Activated CD8-positive, alpha-beta memory T cell treated with anti-CD3 and anti-CD28 coated beads, Interleukin-2, amount 10 ng/mL, durations not matched to agents 7 days and 5 days (primary cell): ENCODE results near the gene WDFY3. TPM values are rescaled to one million over a fixed set of nuclear protein-coding genes. Genes with fewer than 3 reads are reported as not detected.
"Not testable (repeated sequence)": the region's sequence is repeated elsewhere in the genome, so short reads cannot be mapped to it uniquely, and the experiment has no call there.

Experiments used
- ATAC-seq: fragments of 150-1000 bp; cut with Tn5 transposase; one replicate; pipeline ENCODE4 v1.10.0; 2021; ENCODE audit warnings: moderate library complexity
- CTCF ChIA-PET: fragments of 350-600 bp; sonication (Branson Sonifier 250); formaldehyde crosslinking; loops from one replicate; lab custom pipeline; 2021; ENCODE audit warnings: antibody characterized with exemption; lab: Charles Lee
- DNase-seq: peaks from one replicate; pipeline ENCODE4 v3.0.0-alpha.2; 2020
- H3K27ac Mint-ChIP-seq: one replicate; pipeline ENCODE4 v1.8.0; 2021; ENCODE audit warnings: mild to moderate bottlenecking, mixed read lengths
- H3K27me3 Mint-ChIP-seq: one replicate; pipeline ENCODE4 v1.8.0; 2021; ENCODE audit warnings: mixed read lengths
- H3K36me3 Mint-ChIP-seq: one replicate; pipeline ENCODE4 v1.8.0; 2021; ENCODE audit warnings: mild to moderate bottlenecking, mixed read lengths
- H3K4me1 Mint-ChIP-seq: one replicate; pipeline ENCODE4 v1.8.0; 2021; ENCODE audit warnings: mixed read lengths
- H3K4me3 Mint-ChIP-seq: one replicate; pipeline ENCODE4 v1.8.0; 2021; ENCODE audit warnings: mild to moderate bottlenecking, moderate library complexity, mixed read lengths
- H3K9me3 Mint-ChIP-seq: one replicate; pipeline ENCODE4 v1.8.0; 2022; ENCODE audit warnings: low read depth, mixed read lengths
- total RNA-seq, 2 experiments: library from RNA; stranded (reverse); gene quantifications; one replicate each; pipeline ENCODE4 v1.2.3, GENCODE V29; 2021

The WDFY3 gene
- total RNA-seq, 2 experiments from 2014 or later, result 0.09 to 0.66 TPM

DNA sequence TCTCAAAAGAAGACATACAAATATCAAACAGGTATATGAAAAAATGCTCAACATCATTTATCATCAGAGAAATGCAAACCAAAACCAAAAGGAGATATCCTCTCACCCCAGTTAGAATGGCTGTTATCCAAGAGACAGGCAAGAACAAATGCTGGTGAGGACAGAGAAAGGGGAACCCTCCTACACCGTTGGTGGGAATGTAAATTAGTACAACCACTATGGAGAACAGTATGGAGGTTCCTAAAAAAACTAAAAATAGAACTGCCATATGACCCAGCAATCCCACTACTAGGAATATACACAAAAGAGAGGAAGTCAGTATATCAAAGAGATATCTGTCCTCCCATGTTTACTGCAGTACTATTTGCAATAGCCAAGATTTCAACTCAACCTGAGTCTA lies 300.1 kb downstream of the WDFY3 start:
- H3K9me3 Mint-ChIP-seq, result no peaks in the 10 kb centered on the region
- DNase-seq, result no peak
- peaks cover 5% of the 10 kb centered on the region for H3K27me3 Mint-ChIP-seq
- H3K4me3 Mint-ChIP-seq, result no peak overlapping the region
- CTCF ChIA-PET, result no interaction called here
- H3K36me3 Mint-ChIP-seq, result no peaks in the 10 kb centered on the region
- no peak overlapping the region for H3K27ac Mint-ChIP-seq
- no peak for ATAC-seq
- no peaks in the 10 kb centered on the region for H3K4me1 Mint-ChIP-seq

DNA sequence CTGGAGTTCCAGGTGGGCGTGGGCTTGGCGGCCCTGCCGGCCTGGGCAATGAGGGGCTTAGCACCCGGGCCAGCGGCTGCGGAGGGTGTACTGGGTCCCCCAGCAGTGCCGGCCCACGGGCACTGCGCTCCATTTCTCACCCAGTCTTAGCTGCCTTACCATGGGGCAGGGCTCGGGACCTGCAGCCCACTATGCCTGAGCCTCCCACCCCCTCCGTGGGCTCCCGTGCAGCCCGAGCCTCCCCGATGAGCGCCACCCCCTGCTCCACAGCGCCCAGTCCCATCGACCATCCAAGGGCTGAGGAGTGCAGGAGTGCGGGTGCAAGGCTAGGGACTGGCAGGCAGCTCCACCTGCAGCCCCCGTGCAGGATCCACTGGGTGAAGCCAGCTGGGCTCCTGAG lies 301.7 kb downstream of the WDFY3 start:
- H3K36me3 Mint-ChIP-seq, CTCF ChIA-PET, H3K27me3 Mint-ChIP-seq, DNase-seq, H3K4me3 Mint-ChIP-seq, H3K9me3 Mint-ChIP-seq, ATAC-seq, H3K4me1 Mint-ChIP-seq, H3K27ac Mint-ChIP-seq: not testable (repeated sequence)

DNA sequence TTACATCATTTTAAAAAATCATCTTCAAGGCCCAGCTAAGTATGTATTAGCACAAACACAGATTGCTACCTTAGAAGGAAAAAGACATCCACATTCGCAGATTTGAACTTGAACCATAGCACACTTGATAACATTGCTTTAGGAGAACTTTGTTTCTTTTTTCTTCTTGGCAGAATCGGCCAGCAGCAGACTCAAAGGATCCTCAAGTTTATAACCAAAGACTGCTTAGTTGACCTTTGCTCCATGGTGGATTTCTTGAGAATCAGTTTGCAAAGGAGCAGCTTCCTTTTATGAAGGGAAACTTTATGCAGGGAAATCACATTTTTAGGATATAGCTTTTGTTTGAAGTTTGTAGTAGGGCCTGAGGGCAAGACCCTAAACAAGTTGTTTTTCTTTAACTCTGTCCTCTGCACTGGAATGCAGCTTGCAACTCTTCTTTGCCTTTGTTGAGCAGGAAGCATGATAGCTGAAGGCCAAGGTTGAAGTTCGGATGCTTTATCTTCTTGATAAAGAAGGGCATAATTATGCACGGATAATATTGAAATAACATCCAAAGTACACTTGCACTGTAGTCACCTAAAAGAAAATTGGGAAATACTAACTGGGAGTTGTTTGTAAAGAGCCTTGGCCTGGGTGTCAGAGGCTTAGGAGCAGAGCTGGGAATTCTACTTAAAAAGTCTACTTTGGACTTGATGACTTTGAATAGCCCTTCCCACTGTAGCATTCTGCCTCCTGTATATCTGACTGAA lies 305.1 kb downstream of the WDFY3 start:
- Mint-ChIP-seq H3K4me1 (no peaks in the 10 kb centered on the region), H3K4me3 (no peak overlapping the region), H3K36me3 (no peaks in the 10 kb centered on the region), H3K27me3 (peaks cover 1% of the 10 kb centered on the region), H3K27ac (no peak overlapping the region), H3K9me3 (peaks cover 2% of the 10 kb centered on the region)
- no peak for ATAC-seq
- no peak for DNase-seq
- CTCF ChIA-PET, result no interaction called here

DNA sequence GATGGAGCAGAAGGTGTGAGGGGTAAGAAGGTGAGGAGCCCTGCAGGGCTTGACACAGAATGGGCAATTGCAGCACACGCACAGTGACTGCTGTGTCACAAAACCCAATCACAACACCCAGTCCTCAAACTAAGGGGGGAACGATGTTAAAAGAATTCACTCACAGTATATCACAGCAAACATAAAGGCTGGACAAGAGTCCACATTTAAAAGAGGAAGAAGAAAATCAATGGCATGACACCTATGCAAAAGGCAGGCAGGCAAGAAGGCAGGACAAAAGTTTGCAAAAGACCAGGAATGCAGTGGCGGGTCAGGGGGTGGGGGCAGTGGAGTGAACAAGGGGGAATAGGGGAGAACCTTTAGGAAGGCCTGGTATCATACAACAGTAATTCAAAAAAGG lies 305.9 kb downstream of the WDFY3 start:
- CTCF ChIA-PET, result no interaction called here

DNA sequence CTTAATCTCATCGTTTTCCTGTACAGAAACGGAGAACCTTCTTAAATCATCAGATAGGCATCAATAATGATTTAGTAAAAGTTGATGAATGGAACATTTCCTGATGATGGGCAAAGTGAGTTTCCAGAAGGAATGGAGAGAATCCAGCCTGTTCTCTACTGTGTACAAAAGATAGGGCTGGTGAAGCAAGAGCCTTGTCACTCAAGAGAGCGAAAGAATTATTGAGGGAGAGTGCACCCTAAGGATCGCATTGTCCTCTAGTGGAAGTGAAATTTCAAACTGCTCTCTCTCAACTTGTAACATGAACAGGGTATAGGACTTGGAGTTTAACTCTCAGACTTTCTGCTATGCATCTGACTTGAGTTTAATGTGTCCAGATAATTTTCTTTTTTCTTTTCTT lies 314.0 kb downstream of the WDFY3 start:
- Mint-ChIP-seq H3K27me3 (no peaks in the 10 kb centered on the region), H3K36me3 (no peaks in the 10 kb centered on the region), H3K27ac (no peak overlapping the region), H3K4me3 (no peak overlapping the region), H3K4me1 (no peaks in the 10 kb centered on the region), H3K9me3 (peaks cover 2% of the 10 kb centered on the region)
- CTCF ChIA-PET, result no interaction called here
- DNase-seq, result no peak
- ATAC-seq, result no peak

More for the DNA sequence above, 305.9 kb downstream of the WDFY3 start:
- ATAC-seq (no peak), DNase-seq (no peak)
- Mint-ChIP-seq H3K9me3 (peaks cover 2% of the 10 kb centered on the region), H3K4me3 (no peak overlapping the region), H3K27me3 (no peaks in the 10 kb centered on the region), H3K4me1 (no peaks in the 10 kb centered on the region), H3K27ac (no peak overlapping the region), H3K36me3 (no peaks in the 10 kb centered on the region)

DNA sequence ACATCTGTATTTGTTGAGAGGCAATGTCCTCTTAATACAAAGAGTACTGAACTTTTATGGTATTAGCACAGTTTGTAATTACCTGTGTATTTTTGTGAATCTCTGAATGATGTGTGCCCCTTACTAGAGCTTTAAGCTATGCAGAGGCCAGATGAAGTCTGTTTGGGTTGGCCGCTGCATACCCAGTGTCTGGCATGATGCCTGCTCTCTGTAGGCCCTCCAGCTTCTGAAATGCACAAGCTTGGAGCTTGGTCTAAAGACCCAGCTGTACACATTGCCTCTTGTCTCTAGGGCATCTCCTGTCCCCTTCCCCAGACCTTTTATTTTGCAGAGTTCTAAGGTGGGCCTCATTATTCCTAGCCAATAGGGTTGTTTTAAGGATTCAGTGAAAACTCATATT lies 315.0 kb downstream of the WDFY3 start:
- ATAC-seq (no peak), DNase-seq (no peak)
- H3K9me3 Mint-ChIP-seq, result no peaks in the 10 kb centered on the region
- H3K4me3 Mint-ChIP-seq, result no peak overlapping the region
- no peak overlapping the region for H3K27ac Mint-ChIP-seq
- no peaks in the 10 kb centered on the region for H3K27me3 Mint-ChIP-seq
- H3K4me1 Mint-ChIP-seq, result no peaks in the 10 kb centered on the region
- CTCF ChIA-PET, result no interaction called here
- no peaks in the 10 kb centered on the region for H3K36me3 Mint-ChIP-seq

DNA sequence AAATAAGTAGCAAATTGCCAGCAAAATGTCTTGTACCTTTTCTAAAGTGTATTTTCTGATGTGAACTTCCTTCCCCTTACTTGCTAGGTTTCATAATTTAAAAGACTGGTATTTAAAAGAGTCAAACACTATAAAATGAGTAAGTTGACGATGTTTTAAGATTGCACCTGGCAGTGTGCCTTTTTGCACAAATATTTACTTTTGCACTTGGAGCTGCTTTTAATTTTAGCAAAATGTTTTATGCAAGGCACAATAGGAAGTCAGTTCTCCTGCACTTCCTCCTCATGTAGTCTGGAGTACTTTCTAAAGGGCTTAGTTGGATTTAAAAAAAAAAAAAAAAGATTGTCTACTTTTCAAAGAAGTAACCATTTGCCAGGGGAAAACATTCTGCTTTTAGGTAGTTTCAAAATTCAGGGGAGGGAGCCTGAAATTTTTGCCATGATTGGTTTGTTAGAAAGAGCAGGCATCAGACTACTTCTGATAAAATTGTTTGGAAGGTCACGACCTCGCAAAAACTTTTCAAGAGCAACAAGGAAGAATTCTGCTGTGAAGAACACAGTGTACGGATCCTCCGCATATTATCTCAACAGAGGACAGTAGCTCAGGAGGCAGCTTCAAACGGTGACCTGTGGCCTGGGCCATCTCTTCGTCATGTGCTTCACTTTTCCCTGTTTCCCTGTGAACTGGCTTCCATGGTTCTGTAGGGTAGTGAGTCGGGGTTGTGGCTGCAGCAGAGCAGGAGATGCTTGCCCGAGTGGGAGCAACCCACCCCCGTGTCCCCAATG lies 317.4 kb downstream of the WDFY3 start:
- no peaks in the 10 kb centered on the region for H3K9me3 Mint-ChIP-seq

DNA sequence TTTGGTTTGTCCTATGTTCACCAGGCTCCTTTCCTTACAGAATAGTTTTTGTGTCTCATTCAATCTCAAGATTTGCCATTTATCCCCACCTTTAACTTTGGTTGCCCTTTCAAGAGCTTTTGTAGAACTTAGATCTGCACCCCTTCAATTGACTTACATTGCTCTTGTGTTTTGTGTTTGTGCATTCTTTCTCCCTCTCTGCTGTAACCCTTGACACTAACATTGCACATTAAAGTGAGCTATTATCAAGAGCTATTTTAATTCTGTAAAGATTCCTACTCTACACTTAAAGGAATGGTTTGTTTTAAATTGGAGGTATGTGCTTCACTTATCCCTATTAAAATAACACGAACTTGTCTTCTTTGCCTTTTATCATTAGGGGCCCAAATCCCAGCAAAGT lies 318.3 kb downstream of the WDFY3 start:
- Mint-ChIP-seq H3K36me3 (no peaks in the 10 kb centered on the region), H3K27me3 (no peaks in the 10 kb centered on the region), H3K27ac (no peak overlapping the region), H3K4me3 (no peak overlapping the region), H3K9me3 (no peaks in the 10 kb centered on the region), H3K4me1 (no peaks in the 10 kb centered on the region)
- ATAC-seq (no peak), DNase-seq (no peak)
- CTCF ChIA-PET, result no interaction called here

More for the DNA sequence above, 317.4 kb downstream of the WDFY3 start:
- CTCF ChIA-PET, result no interaction called here
- H3K36me3 Mint-ChIP-seq, result no peaks in the 10 kb centered on the region
- ATAC-seq (no peak), DNase-seq (no peak)
- H3K4me3 Mint-ChIP-seq, result no peak overlapping the region
- no peak overlapping the region for H3K27ac Mint-ChIP-seq
- H3K27me3 Mint-ChIP-seq, result no peaks in the 10 kb centered on the region
- H3K4me1 Mint-ChIP-seq, result no peaks in the 10 kb centered on the region

DNA sequence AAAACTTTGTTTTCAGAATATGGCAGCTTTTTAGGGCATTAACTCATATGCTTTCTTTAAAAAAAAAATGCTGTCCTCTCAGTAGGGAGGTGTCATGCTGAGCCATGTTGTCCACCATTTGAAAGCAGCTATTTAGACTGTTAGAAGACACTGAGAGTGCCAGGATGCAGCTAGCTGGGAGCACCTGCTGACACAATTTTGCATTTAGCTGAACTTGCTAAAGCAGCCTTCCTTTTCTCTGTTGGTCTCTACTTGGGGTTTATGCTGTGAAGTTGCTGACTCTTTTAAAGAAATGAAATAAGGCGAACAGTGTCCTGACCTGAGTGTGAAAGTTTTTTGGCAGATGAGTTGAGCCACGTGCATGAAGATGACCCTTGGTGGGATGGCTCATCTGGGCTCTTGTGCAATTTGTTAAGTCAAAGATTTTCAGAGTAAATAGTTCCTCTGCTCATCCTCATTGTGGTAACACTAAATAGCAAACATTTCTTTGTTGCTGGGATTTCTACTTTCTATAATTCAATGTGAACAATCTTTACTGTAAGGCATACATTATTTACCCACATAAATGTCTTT lies 319.1 kb downstream of the WDFY3 start:
- Mint-ChIP-seq H3K9me3 (no peaks in the 10 kb centered on the region), H3K4me1 (no peaks in the 10 kb centered on the region), H3K36me3 (no peaks in the 10 kb centered on the region), H3K27me3 (no peaks in the 10 kb centered on the region), H3K27ac (no peak overlapping the region), H3K4me3 (no peak overlapping the region)
- no peak for ATAC-seq
- DNase-seq, result no peak
- CTCF ChIA-PET, result no interaction called here

DNA sequence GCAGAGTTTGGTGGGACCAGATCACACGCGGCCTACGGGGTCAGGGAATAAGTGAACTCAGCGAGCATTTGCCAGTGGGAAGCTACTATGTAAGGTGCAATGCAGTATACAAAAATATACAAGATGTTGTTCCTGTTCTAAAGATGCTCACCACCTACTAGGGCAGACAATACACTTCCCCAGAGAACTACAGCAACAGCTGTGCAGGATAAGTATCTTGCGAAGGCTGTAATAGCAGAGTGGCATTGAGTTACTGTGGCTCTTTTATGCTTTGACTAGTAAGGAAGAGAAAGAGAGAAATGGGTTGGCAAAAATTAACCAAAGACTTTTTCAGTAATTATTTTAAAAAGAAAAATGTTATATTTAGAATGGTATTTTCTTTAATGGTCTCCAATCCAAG lies 322.4 kb downstream of the WDFY3 start:
- ATAC-seq (no peak), DNase-seq (no peak)
- CTCF ChIA-PET, result no interaction called here
- Mint-ChIP-seq H3K4me1 (no peaks in the 10 kb centered on the region), H3K4me3 (no peak overlapping the region), H3K27ac (no peak overlapping the region), H3K36me3 (no peaks in the 10 kb centered on the region), H3K9me3 (no peaks in the 10 kb centered on the region), H3K27me3 (no peaks in the 10 kb centered on the region)

DNA sequence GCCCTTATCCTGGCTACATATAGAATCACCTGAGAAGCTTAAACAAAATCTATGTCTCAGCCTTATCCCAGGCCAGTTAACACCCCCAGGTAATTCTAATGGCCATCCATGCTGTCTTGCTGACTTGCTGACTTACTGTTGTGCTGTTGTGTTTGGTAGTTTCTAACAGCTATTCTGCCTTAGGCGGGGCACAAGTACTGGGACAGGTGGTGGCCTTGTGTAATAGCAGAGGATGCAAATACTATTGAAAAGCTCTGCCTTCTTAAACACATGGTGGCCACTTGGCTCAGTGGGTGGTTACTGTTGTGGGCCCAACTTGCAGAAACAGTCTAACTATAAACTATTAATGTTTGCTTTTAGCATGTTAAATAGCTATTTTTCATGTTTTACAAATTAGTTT lies 327.3 kb downstream of the WDFY3 start:
- Mint-ChIP-seq H3K36me3 (no peaks in the 10 kb centered on the region), H3K27ac (no peak overlapping the region), H3K27me3 (peaks cover 2% of the 10 kb centered on the region), H3K9me3 (no peaks in the 10 kb centered on the region), H3K4me1 (no peaks in the 10 kb centered on the region), H3K4me3 (no peak overlapping the region)
- ATAC-seq (no peak), DNase-seq (no peak)
- CTCF ChIA-PET, result no interaction called here

DNA sequence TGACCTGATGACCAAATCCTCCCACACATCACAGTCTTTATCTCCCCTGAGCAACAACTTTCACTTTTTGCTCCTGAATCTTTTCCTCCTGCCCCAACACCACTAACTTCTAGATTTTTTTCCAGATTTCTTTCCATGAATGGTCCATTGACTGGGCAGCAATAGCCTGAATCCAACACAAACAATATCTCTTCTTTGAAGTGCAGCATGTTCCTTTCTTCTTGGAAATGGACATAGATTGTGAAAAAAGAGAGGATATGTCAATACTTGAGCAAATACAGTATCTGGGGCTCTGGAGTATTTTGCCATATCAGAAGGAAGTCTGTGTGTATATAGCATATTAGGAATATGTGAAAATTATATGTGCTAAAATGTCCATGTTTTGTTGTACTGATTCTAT lies 328.4 kb downstream of the WDFY3 start:
- no peak overlapping the region for H3K27ac Mint-ChIP-seq

DNA sequence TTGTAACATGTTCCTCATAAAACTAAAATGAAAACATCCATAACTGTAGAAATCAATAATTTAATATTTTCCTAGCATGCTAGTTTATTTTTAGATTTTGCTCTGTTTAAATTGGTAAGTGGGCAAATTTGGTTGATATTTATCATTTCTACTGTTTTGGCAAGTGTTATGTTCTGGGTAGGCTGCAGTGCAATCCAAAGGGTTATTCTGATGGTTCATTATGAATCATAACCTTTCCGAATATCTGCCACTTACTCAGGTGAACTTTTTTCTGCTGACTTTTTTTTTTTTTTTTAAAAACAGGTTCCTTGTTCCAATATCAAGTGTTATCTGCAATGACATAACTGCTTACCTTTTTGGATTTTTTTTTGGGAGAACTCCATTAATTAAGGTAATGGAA lies 331.5 kb downstream of the WDFY3 start:
- no peak for ATAC-seq
- Mint-ChIP-seq H3K4me1 (no peaks in the 10 kb centered on the region), H3K27me3 (peaks cover 2% of the 10 kb centered on the region), H3K36me3 (no peaks in the 10 kb centered on the region), H3K9me3 (no peaks in the 10 kb centered on the region), H3K27ac (no peak overlapping the region), H3K4me3 (no peak overlapping the region)
- CTCF ChIA-PET, result no interaction called here
- DNase-seq, result no peak

More for the DNA sequence above, 328.4 kb downstream of the WDFY3 start:
- no peaks in the 10 kb centered on the region for H3K4me1 Mint-ChIP-seq
- ATAC-seq (no peak), DNase-seq (no peak)
- peaks cover 2% of the 10 kb centered on the region for H3K27me3 Mint-ChIP-seq
- CTCF ChIA-PET, result no interaction called here
- no peaks in the 10 kb centered on the region for H3K36me3 Mint-ChIP-seq
- H3K9me3 Mint-ChIP-seq, result no peaks in the 10 kb centered on the region
- H3K4me3 Mint-ChIP-seq, result no peak overlapping the region

DNA sequence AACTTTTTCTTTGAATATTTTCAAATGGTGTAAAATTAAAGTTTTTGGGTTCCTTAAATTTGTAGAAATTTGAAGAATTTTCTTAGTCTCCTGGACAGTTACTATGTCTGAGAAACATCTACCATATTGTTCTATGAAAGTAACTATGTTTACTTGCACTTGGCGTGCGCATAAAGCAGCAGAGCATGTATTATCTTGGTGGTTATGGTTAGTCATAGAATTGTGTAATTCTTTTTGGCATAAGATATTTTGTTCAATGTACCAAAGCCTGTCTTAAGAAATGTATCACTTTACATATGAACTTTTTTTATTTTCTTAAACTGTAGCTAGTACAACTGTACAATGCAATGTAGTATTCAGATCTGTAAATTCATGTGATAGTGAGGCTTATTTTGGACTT lies 334.4 kb downstream of the WDFY3 start:
- CTCF ChIA-PET, result no interaction called here
- H3K27me3 Mint-ChIP-seq, result peaks cover 2% of the 10 kb centered on the region
- no peaks in the 10 kb centered on the region for H3K4me1 Mint-ChIP-seq
- no peak overlapping the region for H3K4me3 Mint-ChIP-seq
- ATAC-seq (no peak), DNase-seq (no peak)
- H3K36me3 Mint-ChIP-seq, result no peaks in the 10 kb centered on the region
- H3K9me3 Mint-ChIP-seq, result no peaks in the 10 kb centered on the region
- H3K27ac Mint-ChIP-seq, result no peak overlapping the region
